GM10266 (cell line): ENCODE results near the gene MON2.

Experiments
- DNase-seq: peaks from one replicate; pipeline ENCODE4 v3.0.0; 2012; ENCODE audit errors: extremely low spot score
- CTCF ChIP-seq: IDR thresholded peaks from 2 replicates; pipeline ENCODE4 v1.5.1; 2012; ENCODE audit warnings: mild to moderate bottlenecking, low read depth; ENCODE audit not compliant: control insufficient read depth, insufficient read depth; ENCODE audit errors: missing control alignments

Gene MON2

GRCh38 chr12:62629413-62629812 is 162.8 kb downstream of the MON2 start:
- no peak for TF ChIP-seq CTCF
- DNase-seq: no peak

- no peak for TF ChIP-seq CTCF
- no peak for DNase-seq
These were observed 163.5 kb downstream of the MON2 start for GRCh38 chr12:62629971-62630739.

GRCh38 chr12:62631471-62632410 is 165.1 kb downstream of the MON2 start:
- peak; percentile 63 for DNase-seq
- TF ChIP-seq CTCF: peak; percentile 57

- no peak for TF ChIP-seq CTCF
- peak; percentile 38 for DNase-seq
These were observed 165.8 kb downstream of the MON2 start for GRCh38 chr12:62632411-62632918.

GRCh38 chr12:62635649-62636048 is 169.0 kb downstream of the MON2 start:
- no peak for DNase-seq
- no peak for TF ChIP-seq CTCF

GRCh38 chr12:62637679-62638078 is 171.1 kb downstream of the MON2 start:
- no peak for TF ChIP-seq CTCF
- DNase-seq: no peak

GRCh38 chr12:62640910-62641448 is 174.4 kb downstream of the MON2 start:
- no peak for TF ChIP-seq CTCF
- peak; percentile 65 for DNase-seq
